Panc1 (cell line): ENCODE data around the gene EFCAB8.

Experiments
- POLR2AphosphoS5 ChIP-seq: IDR thresholded peaks from 2 replicates; pipeline ENCODE4 v1.6.1; 2012; ENCODE audit warnings: mild to moderate bottlenecking, low read depth, low read length, moderate library complexity
- TF ChIP-seq, protein P1 (sequence below): fragments of 450-650 bp; IDR thresholded peaks from 2 replicates; pipeline ENCODE4 v1.5.1; 2017; ENCODE audit warnings: mild to moderate bottlenecking
- TF ChIP-seq, protein P2 (sequence below), 2 experiments: IDR thresholded peaks; 2 replicates each; pipeline ENCODE4 v1.6.1; 2011 to 2012; ENCODE audit warnings: low read depth in 2 of 2, control low read depth in 1 of 2, low read length in 1 of 2, mild to moderate bottlenecking in 1 of 2, moderate library complexity in 1 of 2; ENCODE audit not compliant: insufficient read depth in 1 of 2

DNA sequence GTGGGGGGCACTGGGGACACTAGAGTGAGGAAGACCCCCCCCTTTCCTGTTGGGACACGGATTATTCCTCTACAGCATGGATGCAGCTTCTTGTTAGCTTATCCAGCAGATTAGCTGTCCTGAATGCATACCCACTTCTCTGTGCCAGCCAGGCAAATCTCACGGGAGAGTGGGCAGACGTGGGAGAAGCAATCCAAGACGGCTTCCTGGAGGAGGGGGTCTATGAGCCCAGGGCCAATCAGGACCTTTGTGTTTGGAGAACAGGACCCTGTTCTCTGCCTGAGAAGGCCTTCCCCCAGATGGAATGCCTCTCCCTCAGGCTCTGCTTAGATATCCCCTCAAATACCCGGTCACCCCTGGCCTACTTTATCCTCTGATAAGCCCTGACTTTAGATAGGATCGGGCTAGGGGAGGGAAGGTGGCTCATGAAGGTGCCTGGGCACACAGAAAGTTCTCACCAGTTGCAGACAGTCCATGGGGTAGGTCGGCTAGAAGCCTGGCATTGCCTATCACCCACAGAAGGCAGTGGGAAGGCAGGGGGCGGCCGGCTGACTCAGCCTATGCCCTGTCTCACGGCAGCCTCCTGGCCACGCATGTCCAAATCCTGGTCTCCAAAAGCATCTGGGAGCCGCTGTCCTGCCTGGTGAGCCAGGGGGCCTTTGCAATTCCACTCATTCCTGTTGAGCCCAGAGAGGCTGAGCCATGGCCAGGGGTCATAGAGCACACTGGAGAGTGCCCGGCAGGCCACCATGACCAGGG is 110.8 kb downstream of the EFCAB8 start:
- no peak for TF ChIP-seq POLR2AphosphoS5
- TF ChIP-seq, protein P1, sequence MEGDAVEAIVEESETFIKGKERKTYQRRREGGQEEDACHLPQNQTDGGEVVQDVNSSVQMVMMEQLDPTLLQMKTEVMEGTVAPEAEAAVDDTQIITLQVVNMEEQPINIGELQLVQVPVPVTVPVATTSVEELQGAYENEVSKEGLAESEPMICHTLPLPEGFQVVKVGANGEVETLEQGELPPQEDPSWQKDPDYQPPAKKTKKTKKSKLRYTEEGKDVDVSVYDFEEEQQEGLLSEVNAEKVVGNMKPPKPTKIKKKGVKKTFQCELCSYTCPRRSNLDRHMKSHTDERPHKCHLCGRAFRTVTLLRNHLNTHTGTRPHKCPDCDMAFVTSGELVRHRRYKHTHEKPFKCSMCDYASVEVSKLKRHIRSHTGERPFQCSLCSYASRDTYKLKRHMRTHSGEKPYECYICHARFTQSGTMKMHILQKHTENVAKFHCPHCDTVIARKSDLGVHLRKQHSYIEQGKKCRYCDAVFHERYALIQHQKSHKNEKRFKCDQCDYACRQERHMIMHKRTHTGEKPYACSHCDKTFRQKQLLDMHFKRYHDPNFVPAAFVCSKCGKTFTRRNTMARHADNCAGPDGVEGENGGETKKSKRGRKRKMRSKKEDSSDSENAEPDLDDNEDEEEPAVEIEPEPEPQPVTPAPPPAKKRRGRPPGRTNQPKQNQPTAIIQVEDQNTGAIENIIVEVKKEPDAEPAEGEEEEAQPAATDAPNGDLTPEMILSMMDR = no peak
- TF ChIP-seq, protein P2, sequence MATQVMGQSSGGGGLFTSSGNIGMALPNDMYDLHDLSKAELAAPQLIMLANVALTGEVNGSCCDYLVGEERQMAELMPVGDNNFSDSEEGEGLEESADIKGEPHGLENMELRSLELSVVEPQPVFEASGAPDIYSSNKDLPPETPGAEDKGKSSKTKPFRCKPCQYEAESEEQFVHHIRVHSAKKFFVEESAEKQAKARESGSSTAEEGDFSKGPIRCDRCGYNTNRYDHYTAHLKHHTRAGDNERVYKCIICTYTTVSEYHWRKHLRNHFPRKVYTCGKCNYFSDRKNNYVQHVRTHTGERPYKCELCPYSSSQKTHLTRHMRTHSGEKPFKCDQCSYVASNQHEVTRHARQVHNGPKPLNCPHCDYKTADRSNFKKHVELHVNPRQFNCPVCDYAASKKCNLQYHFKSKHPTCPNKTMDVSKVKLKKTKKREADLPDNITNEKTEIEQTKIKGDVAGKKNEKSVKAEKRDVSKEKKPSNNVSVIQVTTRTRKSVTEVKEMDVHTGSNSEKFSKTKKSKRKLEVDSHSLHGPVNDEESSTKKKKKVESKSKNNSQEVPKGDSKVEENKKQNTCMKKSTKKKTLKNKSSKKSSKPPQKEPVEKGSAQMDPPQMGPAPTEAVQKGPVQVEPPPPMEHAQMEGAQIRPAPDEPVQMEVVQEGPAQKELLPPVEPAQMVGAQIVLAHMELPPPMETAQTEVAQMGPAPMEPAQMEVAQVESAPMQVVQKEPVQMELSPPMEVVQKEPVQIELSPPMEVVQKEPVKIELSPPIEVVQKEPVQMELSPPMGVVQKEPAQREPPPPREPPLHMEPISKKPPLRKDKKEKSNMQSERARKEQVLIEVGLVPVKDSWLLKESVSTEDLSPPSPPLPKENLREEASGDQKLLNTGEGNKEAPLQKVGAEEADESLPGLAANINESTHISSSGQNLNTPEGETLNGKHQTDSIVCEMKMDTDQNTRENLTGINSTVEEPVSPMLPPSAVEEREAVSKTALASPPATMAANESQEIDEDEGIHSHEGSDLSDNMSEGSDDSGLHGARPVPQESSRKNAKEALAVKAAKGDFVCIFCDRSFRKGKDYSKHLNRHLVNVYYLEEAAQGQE (IDR thresholded peaks at IDR 0.05; ENCODE audit: insufficient read depth in 1 of 2, low read depth in 2 of 2, low read length in 1 of 2) = no peak
